ENCODE data around the gene IFTAP.
"Not testable (repeated sequence)": the region's sequence is repeated elsewhere in the genome, so short reads cannot be mapped to it uniquely, and the experiment has no call there.

Gene IFTAP

GRCh38 chr11:36657610-36658267 is 63.4 kb downstream of the IFTAP start:
- DNase-seq: no peak

- DNase-seq: not testable (repeated sequence)
Observed at GRCh38 chr11:36661359-36661758, 67.1 kb downstream of the IFTAP start.

GRCh38 chr11:36672815-36673450 is 78.6 kb downstream of the IFTAP start:
- peak; percentile 18 to 58 for DNase-seq

GRCh38 chr11:36679547-36679946 is 85.2 kb downstream of the IFTAP start:
- not testable (repeated sequence) for DNase-seq

GRCh38 chr11:36683818-36684217 is 89.5 kb downstream of the IFTAP start:
- DNase-seq: no peak

GRCh38 chr11:36684840-36685801 is 90.8 kb downstream of the IFTAP start:
- no peak for DNase-seq

GRCh38 chr11:36688132-36688531 is 93.8 kb downstream of the IFTAP start:
- no peak for DNase-seq

- DNase-seq: no peak
Observed at GRCh38 chr11:36688571-36689291, 94.4 kb downstream of the IFTAP start.

GRCh38 chr11:36689442-36689841 is 95.1 kb downstream of the IFTAP start:
- no peak for DNase-seq

GRCh38 chr11:36692704-36693103 is 98.4 kb downstream of the IFTAP start:
- DNase-seq: no peak

GRCh38 chr11:36693139-36693843 is 99.0 kb downstream of the IFTAP start:
- DNase-seq: no peak

GRCh38 chr11:36695111-36695510 is 100.8 kb downstream of the IFTAP start:
- DNase-seq: no peak

- no peak for DNase-seq
Observed at GRCh38 chr11:36695571-36695970, 101.3 kb downstream of the IFTAP start.

GRCh38 chr11:36696550-36696949 is 102.2 kb downstream of the IFTAP start:
- no peak for DNase-seq

GRCh38 chr11:36699271-36699670 is 105.0 kb downstream of the IFTAP start:
- no peak for DNase-seq

GRCh38 chr11:36700246-36700645 is 105.9 kb downstream of the IFTAP start:
- no peak for DNase-seq

GRCh38 chr11:36702330-36703054 is 108.2 kb downstream of the IFTAP start:
- peak in 1 of 2 experiments; percentile 46 for DNase-seq

- DNase-seq: no peak
Observed at GRCh38 chr11:36703055-36703404, 108.7 kb downstream of the IFTAP start.
